K562 (cell line): ENCODE data around the gene YES1. TPM values are rescaled to one million over a fixed set of nuclear protein-coding genes. Genes with fewer than 3 reads are reported as not detected.

Experiments used
- ATAC-seq: fragments of 200-7000 bp; cut with Tn5 transposase; 3 replicates; pipeline ENCODE4 v1.9.1; 2020; ENCODE audit warnings: moderate library complexity
- BruUV-seq: library from RNA; stranded (reverse); fragments of 400-500 nt; replicated peaks from 2 replicates; lab custom pipeline; 2021; lab: Mats Ljungman, UMichigan
- CTCF ChIA-PET: fragments of 300-600 bp; formaldehyde crosslinking; extraction: SDS; loops from one replicate; lab custom pipeline; 2021; ENCODE audit warnings: low intra/inter-chr PET ratio; lab: Yijun Ruan, JAX
- POLR2A ChIA-PET: fragments of 300-600, 350-650 bp; sonication (Branson Sonifier 250); formaldehyde crosslinking; extraction: SDS; loops from one replicate; lab custom pipeline; 2021; ENCODE audit warnings: antibody characterized with exemption, inconsistent platforms; lab: Yijun Ruan, JAX
- DNase-seq, 4 experiments: peaks; one replicate each; pipeline versions ENCODE4 v3.0.0 to v3.0.0-alpha.2; 2011 to 2018; ENCODE audit warnings: low spot score in 3 of 4, mixed read lengths in 3 of 4; ENCODE audit errors: extremely low read depth in 1 of 4
- FAIRE-seq: peaks from 2 replicates; lab custom pipeline; 2011; peaks lifted over from hg19 to GRCh38; lab: Jason Lieb, UNC
- H2AFZ ChIP-seq: 2 replicates; pipeline ENCODE4 v1.6.0; 2011; ENCODE audit warnings: low read depth, low read length, control low read depth, inconsistent platforms
- H3K27ac ChIP-seq: fragments of 200-600 bp; 3 replicates; pipeline ENCODE4 v1.8.0; 2011; ENCODE audit warnings: low read depth, mild to moderate bottlenecking, control low read depth, inconsistent platforms, low read length, moderate library complexity, mixed read lengths; ENCODE audit errors: extremely low read depth
- H3K27me3 ChIP-seq, 2 experiments: fragments of 300-600 bp in 1 of 2; 2 replicates in 1 of 2; 3 replicates in 1 of 2; pipeline versions ENCODE4 v1.6.0 to v1.8.0; 2011; ENCODE audit warnings: inconsistent platforms in 2 of 2, low read length in 2 of 2, mild to moderate bottlenecking in 1 of 2, mixed read lengths in 1 of 2, moderate library complexity in 1 of 2; ENCODE audit not compliant: control insufficient read depth in 2 of 2, insufficient read depth in 2 of 2
- H3K36me3 ChIP-seq: fragments of 300-600 bp; 3 replicates; pipeline ENCODE4 v1.8.0; 2011; ENCODE audit warnings: mild to moderate bottlenecking, low read length, inconsistent platforms; ENCODE audit not compliant: control insufficient read depth, insufficient read depth
- H3K4me1 ChIP-seq, 2 experiments: fragments of 200-600 bp in 1 of 2; replicated peaks in 1 of 2; 2 replicates in 1 of 2; 3 replicates in 1 of 2; pipeline versions ENCODE4 v1.5.1 to v1.8.0; 2011; ENCODE audit warnings: inconsistent platforms in 2 of 2, low read length in 2 of 2, mild to moderate bottlenecking in 1 of 2, mixed read lengths in 1 of 2, moderate library complexity in 1 of 2; ENCODE audit not compliant: control insufficient read depth in 2 of 2, insufficient read depth in 2 of 2
- H3K4me2 ChIP-seq: 2 replicates; pipeline ENCODE4 v1.6.1; 2011; ENCODE audit warnings: low read length, control low read depth, inconsistent platforms, mixed read lengths; ENCODE audit not compliant: insufficient read depth
- H3K4me3 ChIP-seq: fragments of 200-600 bp; sonication (generic), shearing (Covaris generic); 2 replicates; pipeline ENCODE4 v1.5.1; 2016; ENCODE audit warnings: control low read depth, inconsistent platforms
- H3K79me2 ChIP-seq: fragments of 200-600 bp; 3 replicates; pipeline ENCODE4 v1.8.0; 2011; ENCODE audit warnings: low read length, inconsistent platforms; ENCODE audit not compliant: control insufficient read depth, insufficient read depth
- H3K9ac ChIP-seq, 2 experiments: 2 replicates each; pipeline versions ENCODE4 v1.6.0 to v1.6.1; 2011; ENCODE audit warnings: low read depth in 2 of 2, low read length in 2 of 2, control low read depth in 1 of 2, inconsistent platforms in 1 of 2, mild to moderate bottlenecking in 1 of 2, mixed read lengths in 1 of 2; ENCODE audit not compliant: insufficient read depth in 1 of 2
- H3K9me1 ChIP-seq: one replicate; pipeline ENCODE4 v1.6.0; 2011; ENCODE audit warnings: inconsistent platforms, mild to moderate bottlenecking, low read length, moderate library complexity; ENCODE audit not compliant: control insufficient read depth, insufficient read depth
- H3K9me3 ChIP-seq: replicated peaks from 2 replicates; pipeline ENCODE4 v1.5.1; 2011; ENCODE audit warnings: low read depth, low read length, inconsistent platforms; ENCODE audit not compliant: control insufficient read depth, insufficient read depth
- H4K20me1 ChIP-seq: replicated peaks from 2 replicates; pipeline ENCODE4 v1.6.1; 2011; ENCODE audit warnings: low read length, inconsistent platforms, mixed read lengths; ENCODE audit not compliant: control insufficient read depth, insufficient read depth
- CHD1 ChIP-seq: fragments of 200-600 bp; sonication (generic); IDR thresholded peaks from one replicate; pipeline ENCODE4 v1.6.1; 2012; ENCODE audit warnings: mild to moderate bottlenecking, moderate library complexity, low read length, inconsistent platforms
- GATAD2A ChIP-seq: fragments of 450-650 bp; IDR thresholded peaks from 2 replicates; pipeline ENCODE4 v1.6.1; 2017
- GATAD2B ChIP-seq: fragments of 450-650 bp; IDR thresholded peaks from 2 replicates; pipeline ENCODE4 v1.6.1; 2017; ENCODE audit warnings: mild to moderate bottlenecking, borderline replicate concordance
- IRF2 ChIP-seq: sonication (generic); formaldehyde crosslinking; IDR thresholded peaks from 2 replicates; pipeline ENCODE4 v1.8.1; 2022; ENCODE audit warnings: mild to moderate bottlenecking, missing genetic modification reagents
- MED1 ChIP-seq: sonication (generic); formaldehyde crosslinking; IDR thresholded peaks from 2 replicates; pipeline ENCODE4 v1.8.1; 2023; ENCODE audit warnings: missing genetic modification reagents, borderline replicate concordance
- MYNN ChIP-seq, 2 experiments: sonication (generic); formaldehyde crosslinking in 1 of 2; IDR thresholded peaks; 2 replicates each; pipeline versions ENCODE4 v1.5.0 to v1.6.1; 2016 to 2020; ENCODE audit warnings: antibody characterized with exemption in 1 of 2, missing genetic modification reagents in 1 of 2
- PATZ1 ChIP-seq: fragments of 250-450 bp; sonication (Bioruptor Pico); IDR thresholded peaks from 2 replicates; pipeline ENCODE4 v1.5.0; 2020; ENCODE audit warnings: mild to moderate bottlenecking, borderline replicate concordance
- PTTG1 ChIP-seq: fragments of 450-650 bp; IDR thresholded peaks from 2 replicates; pipeline ENCODE4 v1.6.1; 2016; ENCODE audit warnings: low read depth, mild to moderate bottlenecking, missing genetic modification characterization, missing compliant biosample characterization
- WGBS: fragments of 100-300 bp; shearing (Covaris generic); methylation state at CpG from one replicate; pipeline ENCODE4 v1.1.6; 2016; ENCODE audit warnings: low coverage, mixed read lengths; ENCODE audit not compliant: insufficient coverage; ENCODE audit errors: missing lambda C conversion rate; 5-methylcytosine and 5-hydroxymethylcytosine counted together
- in situ Hi-C: fragments of 300-500 bp; cut with MboI; formaldehyde crosslinking; loops from 4 replicates; pipeline ENCODE4 v1.15.0; 2018; ENCODE audit warnings: inconsistent platforms, mixed read lengths
- intact Hi-C: fragments of 100-400 bp; cut with micrococcal nuclease; formaldehyde crosslinking; loops from 2 replicates; pipeline ENCODE4 v1.14.2; 2022
- polyA plus RNA-seq, 8 experiments: library from polyadenylated mRNA; depleted of rRNA in 4 of 8; stranded (reverse) in 5 of 8; unstranded in 3 of 8; fragments of >200 nt; fragmentation: Nextera tagmentation in 2 of 8; fragmentation: Illumina TruSeq in 1 of 8; extraction: Ambion mirVana in 2 of 8; extraction: Trizol in 1 of 8; gene quantifications; 2 replicates each; pipeline versions ENCODE4 v1.2.1 to v1.2.3, GENCODE V29; 2011 to 2014; ENCODE audit warnings: inconsistent platforms in 1 of 8, missing spikeins in 1 of 8
- total RNA-seq, 7 experiments: library from RNA; depleted of rRNA in 6 of 7; stranded (reverse); fragments of >200 nt in 6 of 7; fragmentation: Illumina TruSeq in 2 of 7; extraction: Trizol in 2 of 7; gene quantifications; 2 replicates each; pipeline versions ENCODE4 v1.2.1 to v1.2.3, GENCODE V29; 2011 to 2021; ENCODE audit warnings: low replicate concordance in 1 of 7
- TF ChIP-seq, protein P1 (sequence below): fragments of 200-600 bp; sonication (generic); IDR thresholded peaks from one replicate; pipeline ENCODE4 v1.6.1; 2012; ENCODE audit warnings: mild to moderate bottlenecking, low read depth, low read length, inconsistent platforms

Gene YES1
- total and polyA plus RNA-seq, 9 of the 15 experiments (the other 6 are each of a cell fraction or from before 2014, with no cell fraction given): 37.2 to 115 (median 77.7) TPM

- Histone ChIP-seq H4K20me1 (no peaks in the 10 kb centered on the region; the same call in 1 of the 2 replicates), H3K4me3 (no peak overlapping the region), H3K27ac (peak overlapping the region; percentile 66), H3K9ac (peak overlapping the region; percentile 49 to 63; a peak in 2 of 4 replicates), H3K9me1 (no peaks in the 10 kb centered on the region), H3K4me1 (peaks cover 26 to 27% of the 10 kb centered on the region in 2 experiments), H3K36me3 (no peaks in the 10 kb centered on the region; the same call in 2 of the 3 replicates), H3K79me2 (peaks cover 47% of the 10 kb centered on the region), H3K27me3 (no peaks in the 10 kb centered on the region), H3K9me3 (no peaks in the 10 kb centered on the region), H2AFZ (peak overlapping the region; percentile 83), H3K4me2 (peak overlapping the region; percentile 2; the same call in 1 of the 2 replicates)
- no peak for FAIRE-seq
- intact Hi-C loops (no loop called here), in situ Hi-C loops (no loop called here)
- no TSS peak for BruUV-seq
- WGBS: 63% methylated on average over 4 of the region's 4 CpGs
- DNase-seq: no peak
- no peak for ATAC-seq
- ChIA-PET CTCF (no interaction called here), POLR2A (interaction anchor here (0.5 to 3.9 kb wide), 7 partner anchors 9 to 197 kb away, joined by 3 to 37 read pairs (median 7); no protein-coding TSS in a partner anchor)
- TF ChIP-seq, protein P1, sequence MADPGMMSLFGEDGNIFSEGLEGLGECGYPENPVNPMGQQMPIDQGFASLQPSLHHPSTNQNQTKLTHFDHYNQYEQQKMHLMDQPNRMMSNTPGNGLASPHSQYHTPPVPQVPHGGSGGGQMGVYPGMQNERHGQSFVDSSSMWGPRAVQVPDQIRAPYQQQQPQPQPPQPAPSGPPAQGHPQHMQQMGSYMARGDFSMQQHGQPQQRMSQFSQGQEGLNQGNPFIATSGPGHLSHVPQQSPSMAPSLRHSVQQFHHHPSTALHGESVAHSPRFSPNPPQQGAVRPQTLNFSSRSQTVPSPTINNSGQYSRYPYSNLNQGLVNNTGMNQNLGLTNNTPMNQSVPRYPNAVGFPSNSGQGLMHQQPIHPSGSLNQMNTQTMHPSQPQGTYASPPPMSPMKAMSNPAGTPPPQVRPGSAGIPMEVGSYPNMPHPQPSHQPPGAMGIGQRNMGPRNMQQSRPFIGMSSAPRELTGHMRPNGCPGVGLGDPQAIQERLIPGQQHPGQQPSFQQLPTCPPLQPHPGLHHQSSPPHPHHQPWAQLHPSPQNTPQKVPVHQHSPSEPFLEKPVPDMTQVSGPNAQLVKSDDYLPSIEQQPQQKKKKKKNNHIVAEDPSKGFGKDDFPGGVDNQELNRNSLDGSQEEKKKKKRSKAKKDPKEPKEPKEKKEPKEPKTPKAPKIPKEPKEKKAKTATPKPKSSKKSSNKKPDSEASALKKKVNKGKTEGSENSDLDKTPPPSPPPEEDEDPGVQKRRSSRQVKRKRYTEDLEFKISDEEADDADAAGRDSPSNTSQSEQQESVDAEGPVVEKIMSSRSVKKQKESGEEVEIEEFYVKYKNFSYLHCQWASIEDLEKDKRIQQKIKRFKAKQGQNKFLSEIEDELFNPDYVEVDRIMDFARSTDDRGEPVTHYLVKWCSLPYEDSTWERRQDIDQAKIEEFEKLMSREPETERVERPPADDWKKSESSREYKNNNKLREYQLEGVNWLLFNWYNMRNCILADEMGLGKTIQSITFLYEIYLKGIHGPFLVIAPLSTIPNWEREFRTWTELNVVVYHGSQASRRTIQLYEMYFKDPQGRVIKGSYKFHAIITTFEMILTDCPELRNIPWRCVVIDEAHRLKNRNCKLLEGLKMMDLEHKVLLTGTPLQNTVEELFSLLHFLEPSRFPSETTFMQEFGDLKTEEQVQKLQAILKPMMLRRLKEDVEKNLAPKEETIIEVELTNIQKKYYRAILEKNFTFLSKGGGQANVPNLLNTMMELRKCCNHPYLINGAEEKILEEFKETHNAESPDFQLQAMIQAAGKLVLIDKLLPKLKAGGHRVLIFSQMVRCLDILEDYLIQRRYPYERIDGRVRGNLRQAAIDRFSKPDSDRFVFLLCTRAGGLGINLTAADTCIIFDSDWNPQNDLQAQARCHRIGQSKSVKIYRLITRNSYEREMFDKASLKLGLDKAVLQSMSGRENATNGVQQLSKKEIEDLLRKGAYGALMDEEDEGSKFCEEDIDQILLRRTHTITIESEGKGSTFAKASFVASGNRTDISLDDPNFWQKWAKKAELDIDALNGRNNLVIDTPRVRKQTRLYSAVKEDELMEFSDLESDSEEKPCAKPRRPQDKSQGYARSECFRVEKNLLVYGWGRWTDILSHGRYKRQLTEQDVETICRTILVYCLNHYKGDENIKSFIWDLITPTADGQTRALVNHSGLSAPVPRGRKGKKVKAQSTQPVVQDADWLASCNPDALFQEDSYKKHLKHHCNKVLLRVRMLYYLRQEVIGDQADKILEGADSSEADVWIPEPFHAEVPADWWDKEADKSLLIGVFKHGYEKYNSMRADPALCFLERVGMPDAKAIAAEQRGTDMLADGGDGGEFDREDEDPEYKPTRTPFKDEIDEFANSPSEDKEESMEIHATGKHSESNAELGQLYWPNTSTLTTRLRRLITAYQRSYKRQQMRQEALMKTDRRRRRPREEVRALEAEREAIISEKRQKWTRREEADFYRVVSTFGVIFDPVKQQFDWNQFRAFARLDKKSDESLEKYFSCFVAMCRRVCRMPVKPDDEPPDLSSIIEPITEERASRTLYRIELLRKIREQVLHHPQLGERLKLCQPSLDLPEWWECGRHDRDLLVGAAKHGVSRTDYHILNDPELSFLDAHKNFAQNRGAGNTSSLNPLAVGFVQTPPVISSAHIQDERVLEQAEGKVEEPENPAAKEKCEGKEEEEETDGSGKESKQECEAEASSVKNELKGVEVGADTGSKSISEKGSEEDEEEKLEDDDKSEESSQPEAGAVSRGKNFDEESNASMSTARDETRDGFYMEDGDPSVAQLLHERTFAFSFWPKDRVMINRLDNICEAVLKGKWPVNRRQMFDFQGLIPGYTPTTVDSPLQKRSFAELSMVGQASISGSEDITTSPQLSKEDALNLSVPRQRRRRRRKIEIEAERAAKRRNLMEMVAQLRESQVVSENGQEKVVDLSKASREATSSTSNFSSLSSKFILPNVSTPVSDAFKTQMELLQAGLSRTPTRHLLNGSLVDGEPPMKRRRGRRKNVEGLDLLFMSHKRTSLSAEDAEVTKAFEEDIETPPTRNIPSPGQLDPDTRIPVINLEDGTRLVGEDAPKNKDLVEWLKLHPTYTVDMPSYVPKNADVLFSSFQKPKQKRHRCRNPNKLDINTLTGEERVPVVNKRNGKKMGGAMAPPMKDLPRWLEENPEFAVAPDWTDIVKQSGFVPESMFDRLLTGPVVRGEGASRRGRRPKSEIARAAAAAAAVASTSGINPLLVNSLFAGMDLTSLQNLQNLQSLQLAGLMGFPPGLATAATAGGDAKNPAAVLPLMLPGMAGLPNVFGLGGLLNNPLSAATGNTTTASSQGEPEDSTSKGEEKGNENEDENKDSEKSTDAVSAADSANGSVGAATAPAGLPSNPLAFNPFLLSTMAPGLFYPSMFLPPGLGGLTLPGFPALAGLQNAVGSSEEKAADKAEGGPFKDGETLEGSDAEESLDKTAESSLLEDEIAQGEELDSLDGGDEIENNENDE: no peak
- TF ChIP-seq GATAD2B (no peak), CHD1 (no peak), IRF2 (no peak), PATZ1 (CRISPR knock-in tag) (no peak), PTTG1 (no peak), MYNN (IDR thresholded peaks at IDR 0.05) (no peak), MYNN (CRISPR knock-in tag; IDR thresholded peaks at IDR 0.05) (no peak), GATAD2A (no peak), MED1 (no peak)
These were observed 4.1 kb upstream of the YES1 start for GRCh38 chr18:816088-816653.
